Keratinocyte (primary cell): Measurements from ENCODE around the gene LDLRAD4.

Experiments
- CTCF ChIP-seq, 3 experiments: IDR thresholded peaks in 1 of 3; conservative IDR thresholded peaks in 1 of 3; optimal IDR thresholded peaks in 1 of 3; 2 replicates in 2 of 3; 3 replicates in 1 of 3; pipeline versions ENCODE3 to v1.5.1; 2011; ENCODE audit warnings: low read length in 3 of 3, mild to moderate bottlenecking in 3 of 3, moderate library complexity in 2 of 3, control low read depth in 1 of 3, inconsistent platforms in 1 of 3; ENCODE audit not compliant: insufficient read depth in 2 of 3; ENCODE audit errors: extremely low read depth in 1 of 3
- EZH2 ChIP-seq: IDR thresholded peaks from one replicate; pipeline ENCODE4 v1.6.1; 2012; ENCODE audit warnings: inconsistent platforms, mild to moderate bottlenecking, low read length, moderate library complexity

GRCh38 chr18:13700153-13700552 lies 481.6 kb downstream of the LDLRAD4 start:
- no peak for TF ChIP-seq CTCF (optimal IDR thresholded peaks at IDR 0.05 in 1 of 3, IDR thresholded peaks at IDR 0.05 in 1 of 3, conservative IDR thresholded peaks at IDR 0.05 in 1 of 3; ENCODE audit: extremely low read depth in 1 of 3, insufficient read depth in 2 of 3, low read length in 3 of 3)
- TF ChIP-seq EZH2, result no peak
